Measurements from ENCODE around the gene AGPAT4.

AGPAT4 gene

GRCh38 chr6:161094955-161095354, 178.9 kb downstream of the AGPAT4 start:
- Histone ChIP-seq H3K9me3 (ENCODE audit: severe bottlenecking) (no peaks in the 10 kb centered on the region), H3K27me3 (ENCODE audit: insufficient read depth, low read depth, severe bottlenecking) (no peaks in the 10 kb centered on the region), H3K36me3 (peaks cover 41% of the 10 kb centered on the region), H3K27ac (no peak overlapping the region), H3K4me3 (ENCODE audit: low read depth, low read length) (no peak overlapping the region)
- DNase-seq, result no peak
- no peak for TF ChIP-seq CTCF (IDR thresholded peaks at IDR 0.05; ENCODE audit: low read depth, low read length)

- Histone ChIP-seq H3K9me3 (ENCODE audit: severe bottlenecking) (no peaks in the 10 kb centered on the region), H3K4me3 (ENCODE audit: low read depth, low read length) (no peak overlapping the region), H3K27me3 (ENCODE audit: insufficient read depth, low read depth, severe bottlenecking) (no peaks in the 10 kb centered on the region), H3K36me3 (peaks cover 58% of the 10 kb centered on the region), H3K27ac (no peak overlapping the region)
- DNase-seq, result no peak
- no peak for TF ChIP-seq CTCF (IDR thresholded peaks at IDR 0.05; ENCODE audit: low read depth, low read length)
These were observed 181.7 kb downstream of the AGPAT4 start for GRCh38 chr6:161091972-161092701.

DNA sequence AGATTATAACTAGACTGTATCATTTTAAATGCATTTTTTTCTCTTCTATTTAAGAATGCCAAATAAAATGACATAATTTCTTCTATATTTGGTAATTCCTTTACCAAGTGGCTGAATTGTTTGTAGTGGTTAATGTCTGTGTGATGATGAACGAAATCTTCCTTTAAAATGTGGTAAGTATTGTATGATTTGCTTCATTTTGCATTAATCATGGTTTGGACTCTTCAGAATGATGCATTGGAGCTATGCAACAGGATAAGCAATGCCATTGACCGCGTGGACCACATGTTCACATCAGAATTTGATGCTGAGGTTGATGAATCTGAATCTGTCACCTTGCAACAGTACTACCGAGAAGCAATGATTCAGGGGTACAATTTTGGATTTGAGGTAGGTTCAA, 182.7 kb downstream of the AGPAT4 start:
- no peak overlapping the region for H3K4me3 ChIP-seq (ENCODE audit: low read depth, low read length)
- TF ChIP-seq CTCF (IDR thresholded peaks at IDR 0.05; ENCODE audit: low read depth, low read length), result no peak
- H3K36me3 ChIP-seq, result peaks cover 63% of the 10 kb centered on the region
- no peaks in the 10 kb centered on the region for H3K27me3 ChIP-seq (ENCODE audit: insufficient read depth, low read depth, severe bottlenecking)
- no peaks in the 10 kb centered on the region for H3K9me3 ChIP-seq (ENCODE audit: severe bottlenecking)
- no peak overlapping the region for H3K27ac ChIP-seq
- DNase-seq, result no peak

- Histone ChIP-seq H3K9me3 (ENCODE audit: severe bottlenecking) (no peaks in the 10 kb centered on the region), H3K27ac (no peak overlapping the region), H3K36me3 (peaks cover 74% of the 10 kb centered on the region), H3K27me3 (ENCODE audit: insufficient read depth, low read depth, severe bottlenecking) (no peaks in the 10 kb centered on the region), H3K4me3 (ENCODE audit: low read depth, low read length) (no peak overlapping the region)
- TF ChIP-seq CTCF (IDR thresholded peaks at IDR 0.05; ENCODE audit: low read depth, low read length), result no peak
- no peak for DNase-seq
These were observed 185.1 kb downstream of the AGPAT4 start for GRCh38 chr6:161088676-161089328.

DNA sequence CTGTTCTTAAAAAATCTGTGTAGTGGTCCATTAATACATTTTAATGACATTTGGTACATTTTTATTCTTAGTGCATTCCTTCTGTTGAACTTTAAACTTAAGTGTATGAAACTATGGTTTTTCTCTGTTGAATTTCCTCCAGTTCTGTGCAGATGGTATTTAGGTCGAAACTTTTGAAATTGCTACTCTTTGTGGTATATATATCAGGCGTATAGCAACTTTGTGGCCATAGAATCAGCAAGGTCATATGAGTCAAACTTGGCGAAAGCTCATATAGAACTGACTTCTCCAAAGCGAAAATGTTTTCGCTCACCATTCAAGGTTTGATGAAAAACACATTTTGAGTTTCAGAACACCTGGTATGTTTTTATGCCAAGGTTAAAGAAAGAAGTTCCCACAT, 188.6 kb downstream of the AGPAT4 start:
- no peaks in the 10 kb centered on the region for H3K27me3 ChIP-seq (ENCODE audit: insufficient read depth, low read depth, severe bottlenecking)
- H3K4me3 ChIP-seq (ENCODE audit: low read depth, low read length), result no peak overlapping the region
- H3K27ac ChIP-seq, result no peak overlapping the region
- no peak for DNase-seq
- H3K36me3 ChIP-seq, result peaks cover 85% of the 10 kb centered on the region
- H3K9me3 ChIP-seq (ENCODE audit: severe bottlenecking), result no peaks in the 10 kb centered on the region
- no peak for TF ChIP-seq CTCF (IDR thresholded peaks at IDR 0.05; ENCODE audit: low read depth, low read length)

Data from WERI-Rb-1 (cell line).